Liver (tissue), 9 donors: ENCODE measurements around the gene GFPT2. TPM values are rescaled to one million over a fixed set of nuclear protein-coding genes. Genes with fewer than 3 reads are reported as not detected.

ENCODE experiments used
- DNase-seq: peaks from one replicate; pipeline ENCODE4 v3.0.0-alpha.2; 2017; ENCODE audit warnings: low spot score
- H3K27ac ChIP-seq, 2 donors: one replicate each; pipeline ENCODE4 v1.7.0; 2013; ENCODE audit warnings: inconsistent platforms in 2 of 2, low read length in 2 of 2, control low read depth in 1 of 2, low read depth in 1 of 2, mild to moderate bottlenecking in 1 of 2
- H3K27me3 ChIP-seq, 4 donors: one replicate each; pipeline versions ENCODE4 v1.6.1 to v1.7.0; 2013; ENCODE audit warnings: low read length in 3 of 4, inconsistent platforms in 1 of 4, mild to moderate bottlenecking in 1 of 4, moderate library complexity in 1 of 4; ENCODE audit not compliant: control insufficient read depth in 4 of 4, insufficient read depth in 4 of 4
- H3K36me3 ChIP-seq, 4 donors: one replicate each; pipeline versions ENCODE4 v1.6.1 to v1.7.0; 2013; ENCODE audit warnings: low read length in 3 of 4, mild to moderate bottlenecking in 3 of 4, low read depth in 1 of 4, moderate library complexity in 1 of 4; ENCODE audit not compliant: control insufficient read depth in 4 of 4, insufficient read depth in 3 of 4
- H3K4me1 ChIP-seq, 4 donors: one replicate each; pipeline versions ENCODE4 v1.6.1 to v1.7.0; 2013; ENCODE audit warnings: low read length in 3 of 4, mild to moderate bottlenecking in 3 of 4, moderate library complexity in 1 of 4; ENCODE audit not compliant: control insufficient read depth in 4 of 4, insufficient read depth in 4 of 4
- H3K4me3 ChIP-seq, 3 donors: one replicate each; pipeline versions ENCODE4 v1.6.1 to v1.7.0; 2013; ENCODE audit warnings: low read length in 3 of 3, control low read depth in 1 of 3, low read depth in 1 of 3, mild to moderate bottlenecking in 1 of 3
- H3K9ac ChIP-seq, 2 donors: one replicate each; pipeline ENCODE4 v1.7.0; 2013; ENCODE audit warnings: low read length in 2 of 2, mild to moderate bottlenecking in 2 of 2, moderate library complexity in 2 of 2, control low read depth in 1 of 2, low read depth in 1 of 2
- H3K9me3 ChIP-seq, 4 donors: one replicate each; pipeline versions ENCODE4 v1.6.1 to v1.7.0; 2013; ENCODE audit warnings: low read length in 3 of 4; ENCODE audit not compliant: control insufficient read depth in 4 of 4
- ATF3 ChIP-seq: IDR thresholded peaks from 2 replicates; pipeline ENCODE4 v1.6.1; 2016; ENCODE audit warnings: antibody characterized with exemption
- CTCF ChIP-seq: fragments of 150-350 bp; IDR thresholded peaks from 2 replicates; pipeline ENCODE4 v1.5.1; 2017; ENCODE audit warnings: improper control_type of control experiment, low read depth, low read length; ENCODE audit not compliant: missing input control
- EGR1 ChIP-seq, 2 donors: IDR thresholded peaks; 2 replicates each; pipeline ENCODE4 v1.6.1; 2016 to 2018; ENCODE audit warnings: antibody characterized with exemption in 2 of 2, low read depth in 2 of 2
- FOXA1 ChIP-seq: IDR thresholded peaks from 2 replicates; pipeline ENCODE4 v1.6.1; 2016; ENCODE audit warnings: antibody characterized with exemption
- FOXA2 ChIP-seq: IDR thresholded peaks from 2 replicates; pipeline ENCODE4 v1.6.1; 2016; ENCODE audit warnings: antibody characterized with exemption
- GABPA ChIP-seq, 2 donors: IDR thresholded peaks in 1 of 2; conservative IDR thresholded peaks in 1 of 2; 2 replicates each; pipeline ENCODE4 v1.6.1; 2016; ENCODE audit warnings: antibody characterized with exemption in 2 of 2, mild to moderate bottlenecking in 1 of 2, moderate library complexity in 1 of 2
- HNF4A ChIP-seq, 2 donors: conservative IDR thresholded peaks; 2 replicates each; pipeline ENCODE4 v1.6.1; 2016; ENCODE audit warnings: antibody characterized with exemption in 2 of 2, mild to moderate bottlenecking in 2 of 2
- HNF4G ChIP-seq: IDR thresholded peaks from 2 replicates; pipeline ENCODE4 v1.6.1; 2016; ENCODE audit warnings: antibody characterized with exemption
- JUND ChIP-seq, 2 donors: IDR thresholded peaks; 2 replicates each; pipeline ENCODE4 v1.6.1; 2016; ENCODE audit warnings: antibody characterized with exemption in 2 of 2
- MAX ChIP-seq: IDR thresholded peaks from 2 replicates; pipeline ENCODE4 v1.6.1; 2016; ENCODE audit warnings: antibody characterized with exemption
- NR2F2 ChIP-seq: IDR thresholded peaks from 2 replicates; pipeline ENCODE4 v1.6.1; 2016; ENCODE audit warnings: antibody characterized with exemption
- RAD21 ChIP-seq, 2 donors: IDR thresholded peaks; 2 replicates each; pipeline ENCODE4 v1.6.1; 2016; ENCODE audit warnings: antibody characterized with exemption in 2 of 2, mild to moderate bottlenecking in 2 of 2
- REST ChIP-seq: IDR thresholded peaks from 2 replicates; pipeline ENCODE4 v1.6.1; 2016; ENCODE audit warnings: antibody characterized with exemption, mild to moderate bottlenecking
- RXRA ChIP-seq, 2 donors: IDR thresholded peaks; 2 replicates each; pipeline ENCODE4 v1.6.1; 2017 to 2018; ENCODE audit warnings: antibody characterized with exemption in 2 of 2, mild to moderate bottlenecking in 1 of 2
- SP1 ChIP-seq: IDR thresholded peaks from 2 replicates; pipeline ENCODE4 v1.6.1; 2018; ENCODE audit warnings: antibody characterized with exemption, mild to moderate bottlenecking
- TAF1 ChIP-seq: conservative IDR thresholded peaks from 2 replicates; pipeline ENCODE4 v1.6.1; 2016; ENCODE audit warnings: antibody characterized with exemption, mild to moderate bottlenecking
- YY1 ChIP-seq: IDR thresholded peaks from 2 replicates; pipeline ENCODE4 v1.6.1; 2016; ENCODE audit warnings: antibody characterized with exemption, mild to moderate bottlenecking
- ZBTB33 ChIP-seq: IDR thresholded peaks from 2 replicates; pipeline ENCODE4 v1.6.1; 2016; ENCODE audit warnings: antibody characterized with exemption
- WGBS: extraction: QIAGEN DNeasy Blood & Tissue Kit; methylation state at CpG from one replicate; pipeline ENCODE4 v1.1.7; 2013; 5-methylcytosine and 5-hydroxymethylcytosine counted together
- polyA plus RNA-seq, 2 donors: library from polyadenylated mRNA; stranded (reverse) in 1 of 2; unstranded in 1 of 2; fragments of 200-250 nt in 1 of 2; fragments of >200 nt in 1 of 2; fragmentation: Nextera tagmentation in 1 of 2; extraction: Ambion mirVana in 1 of 2; gene quantifications; one replicate each; pipeline versions ENCODE4 v1.2.1 to v1.2.3, GENCODE V29; 2013 to 2015
- total RNA-seq, 2 donors: library from RNA; depleted of rRNA; stranded (reverse); fragments of >200 nt; gene quantifications; one replicate each; pipeline ENCODE4 v1.2.3, GENCODE V29; 2014
- donor health status: healthy.
- donor health status: healthy.
- donor health status: healthy.
- donor health status: healthy.
- donor health status: healthy.

Gene GFPT2
- total and polyA plus RNA-seq, 4 donors, result 0.32 to 1.8 (median 0.54) TPM

- TF ChIP-seq ZBTB33 (no peak), MAX (no peak), JUND (IDR thresholded peaks at IDR 0.05) (no peak), SP1 (no peak), ATF3 (no peak), EGR1 (IDR thresholded peaks at IDR 0.05; ENCODE audit: low read depth in 2 of 2) (no peak), NR2F2 (no peak), FOXA2 (no peak), YY1 (no peak), TAF1 (no peak), GABPA (IDR thresholded peaks at IDR 0.05 in 1 of 2, conservative IDR thresholded peaks at IDR 0.05 in 1 of 2) (no peak), HNF4G (no peak), REST (no peak), CTCF (no peak), FOXA1 (no peak), HNF4A (conservative IDR thresholded peaks at IDR 0.05) (no peak), RXRA (IDR thresholded peaks at IDR 0.05) (no peak), RAD21 (IDR thresholded peaks at IDR 0.05) (no peak)
- H3K4me1 ChIP-seq, result no peaks in the 10 kb centered on the region
- no peaks in the 10 kb centered on the region for H3K27me3 ChIP-seq
- WGBS, result 84% methylated on average over 9 of the region's 9 CpGs
- no peaks in the 10 kb centered on the region for H3K36me3 ChIP-seq
- H3K9ac ChIP-seq, result no peak overlapping the region
- DNase-seq, result no peak
- H3K9me3 ChIP-seq, result no peaks in the 10 kb centered on the region
- no peak overlapping the region for H3K4me3 ChIP-seq
- no peak overlapping the region for H3K27ac ChIP-seq
Measured at GRCh38 chr5:180340856-180341255, 12.3 kb downstream of the GFPT2 start.
